ENCODE results near the gene DNAI1. TPM values are rescaled to one million over a fixed set of nuclear protein-coding genes. Genes with fewer than 3 reads are reported as not detected.

DNAI1 gene
- total and polyA plus RNA-seq, 2 of the 4 experiments (the other 2 are of a cell fraction) = not detected

GRCh38 chr9:34443976-34444375 is 14.6 kb upstream of the DNAI1 start:
- Histone ChIP-seq H3K36me3 (ENCODE audit: control insufficient read depth, insufficient read depth, low read length) (no peaks in the 10 kb centered on the region; the same call in 1 of the 2 replicates), H4K91ac (ENCODE audit: insufficient read depth, low read depth, low read length) (no peak overlapping the region), H2BK120ac (ENCODE audit: low read depth, low read length) (no peak overlapping the region), H3K14ac (replicated peaks; ENCODE audit: low read depth, low read length) (no peak overlapping the region), H2AK5ac (ENCODE audit: low read depth, low read length) (no peak overlapping the region), H3K27me3 (ENCODE audit: control insufficient read depth, insufficient read depth, low read length) (no peaks in the 10 kb centered on the region), H4K20me1 (ENCODE audit: insufficient read depth, low read length) (peaks cover 74% of the 10 kb centered on the region), H4K8ac (ENCODE audit: low read depth in 2 of 2, low read length in 2 of 2) (no peak overlapping the region), H2BK20ac (ENCODE audit: low read depth, low read length) (no peak overlapping the region), H3K56ac (ENCODE audit: extremely low read depth, insufficient read depth, low read length) (no peak overlapping the region), H3K9me1 (ENCODE audit: insufficient read depth, low read length) (peaks cover 15% of the 10 kb centered on the region; the same call in 1 of the 2 replicates), H3K4me1 (ENCODE audit: control insufficient read depth, insufficient read depth, low read length) (peaks cover 14% of the 10 kb centered on the region), H3K4ac (ENCODE audit: low read depth, low read length) (no peak overlapping the region), H3K9ac (ENCODE audit: low read depth, low read length) (no peak overlapping the region), H3K4me2 (ENCODE audit: low read depth, low read length) (no peak overlapping the region), H3K9me3 (ENCODE audit: control insufficient read depth, insufficient read depth, low read length) (no peaks in the 10 kb centered on the region), H3K79me1 (ENCODE audit: low read depth in 1 of 2, low read length in 2 of 2) (peaks cover 34 to 75% of the 10 kb centered on the region in 2 experiments), H4K5ac (ENCODE audit: low read depth, low read length) (no peak overlapping the region), H2BK15ac (ENCODE audit: low read depth, low read length) (no peak overlapping the region), H3K18ac (ENCODE audit: low read depth, low read length) (no peak overlapping the region), H3K4me3 (ENCODE audit: insufficient read depth, low read depth, low read length) (no peak overlapping the region), H2AFZ (replicated peaks; ENCODE audit: low read length, poor library complexity) (no peak overlapping the region), H3K27ac (ENCODE audit: insufficient read depth, low read length) (no peak overlapping the region), H3K23ac (ENCODE audit: low read depth, low read length) (no peak overlapping the region), H2BK5ac (ENCODE audit: low read depth, low read length, poor library complexity, severe bottlenecking) (no peak overlapping the region), H2AK9ac (replicated peaks; ENCODE audit: low read depth, low read length, poor library complexity) (no peak overlapping the region)
- POLR2A ChIA-PET (ENCODE audit: unreplicated experiment) = no interaction called here
- BruUV-seq (replicated peaks) = no TSS peak
- in situ Hi-C loops (cut with MboI; ENCODE audit: low sequenced_read_pairs) (no loop called here), dilution Hi-C loops (cut with HindIII; ENCODE audit: low sequenced_read_pairs, unreplicated experiment) (no loop called here), intact Hi-C loops (cut with micrococcal nuclease) (no loop called here)
- ATAC-seq (ENCODE audit: low read depth) (no peak), DNase-seq (no peak)
- CTCF ChIA-PET = interaction anchor here (0.7 to 1.1 kb wide), 3 partner anchors 9 to 148 kb away, joined by 3 to 5 read pairs (median 4); no protein-coding TSS in a partner anchor
- TF ChIP-seq CHD1 (IDR thresholded peaks at IDR 0.05; ENCODE audit: low read depth, low read length) = no peak
- no peak for TF ChIP-seq SMC3 (IDR thresholded peaks at IDR 0.05; ENCODE audit: low read depth, low read length)
- TF ChIP-seq RCOR1 (IDR thresholded peaks at IDR 0.05; ENCODE audit: insufficient replicate concordance, low read length) = no peak
- no peak for TF ChIP-seq BHLHE40 (IDR thresholded peaks at IDR 0.05; ENCODE audit: low read depth, low read length)
- no peak for TF ChIP-seq POLR2A (IDR thresholded peaks at IDR 0.05; ENCODE audit: low read depth, low read length)
- TF ChIP-seq NFE2L2 (IDR thresholded peaks at IDR 0.05; ENCODE audit: low read depth, low read length) = no peak
- no peak for TF ChIP-seq USF2 (IDR thresholded peaks at IDR 0.05; ENCODE audit: low read depth, low read length)
- TF ChIP-seq MAFK (IDR thresholded peaks at IDR 0.05; ENCODE audit: low read depth, low read length) = no peak
- TF ChIP-seq RFX5 (IDR thresholded peaks at IDR 0.05; ENCODE audit: low read depth, low read length) = no peak

Measured in IMR-90 (cell line).